GM19043 (cell line): Measurements from ENCODE around the gene LDLRAD3.
"Not testable (repeated sequence)": the region's sequence is repeated elsewhere in the genome, so short reads cannot be mapped to it uniquely, and the experiment has no call there.

ENCODE experiments used
- ATAC-seq: cut with Tn5 transposase; IDR thresholded peaks from one replicate; pipeline ENCODE4 v1.9.1; 2021; ENCODE audit warnings: low read depth; ENCODE audit not compliant: unreplicated experiment

The LDLRAD3 gene

GRCh38 chr11:36037031-36037430 is 93.2 kb downstream of the LDLRAD3 start:
- no peak for ATAC-seq

- no peak for ATAC-seq
Observed at GRCh38 chr11:36038541-36038940, 94.7 kb downstream of the LDLRAD3 start.

DNA sequence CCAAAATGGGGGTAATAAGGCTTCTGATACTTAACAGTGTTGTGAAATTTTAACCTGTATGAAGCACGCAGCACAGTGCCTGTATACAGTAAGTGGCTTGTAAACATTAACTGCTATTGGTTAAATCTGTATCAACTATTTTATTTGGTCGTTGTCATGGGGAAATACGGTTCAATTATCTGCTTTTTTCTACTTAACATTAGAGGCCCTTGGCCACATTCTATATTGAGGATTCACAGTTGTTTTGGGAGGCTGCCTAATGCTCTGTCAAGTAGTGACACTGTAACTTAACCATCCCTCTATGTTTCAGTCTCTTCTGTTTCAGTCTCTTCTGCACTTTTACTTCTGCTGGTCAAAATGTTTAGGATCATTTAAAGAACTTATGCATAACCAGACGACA is 95.6 kb downstream of the LDLRAD3 start:
- no peak for ATAC-seq

GRCh38 chr11:36041988-36042611 is 98.2 kb downstream of the LDLRAD3 start:
- no peak for ATAC-seq

DNA sequence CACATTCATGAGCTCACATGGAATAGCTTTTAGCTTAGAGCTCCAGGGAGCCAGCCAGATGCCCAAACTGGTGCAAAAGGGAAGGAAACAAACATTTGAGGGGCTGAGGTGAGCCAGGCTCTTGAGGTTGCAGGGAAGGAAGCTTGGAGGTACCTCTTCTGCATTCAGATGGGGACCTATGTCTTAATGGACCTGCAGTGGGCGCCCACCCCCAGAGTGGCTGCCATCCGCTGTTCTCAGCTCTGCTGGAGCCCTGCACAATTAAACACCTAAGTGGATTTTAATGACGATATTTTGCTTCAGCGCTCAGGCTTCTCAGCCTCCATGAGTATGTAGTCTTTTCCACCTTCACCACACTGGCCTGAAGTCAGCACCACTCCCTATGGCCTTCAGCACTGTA is 100.8 kb downstream of the LDLRAD3 start:
- ATAC-seq: no peak

DNA sequence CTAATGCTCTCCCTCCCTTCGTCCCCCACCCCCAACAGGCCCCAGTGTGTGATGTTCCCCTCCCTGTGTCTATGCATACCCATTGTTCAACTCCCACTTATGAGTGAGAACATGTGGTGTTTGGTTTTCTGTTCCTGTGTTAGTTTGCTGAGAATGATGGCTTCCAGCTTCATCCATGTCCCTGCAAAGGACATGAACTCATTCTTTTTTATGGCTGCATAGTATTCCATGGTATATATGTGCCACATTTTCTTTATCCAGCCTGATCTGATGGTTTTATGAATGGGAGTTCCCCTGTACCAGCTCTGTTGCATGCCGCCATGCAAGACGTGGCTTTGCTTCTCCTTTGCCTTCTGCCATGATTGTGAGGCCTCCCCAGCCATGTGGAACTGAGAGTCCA is 102.1 kb downstream of the LDLRAD3 start:
- not testable (repeated sequence) for ATAC-seq

DNA sequence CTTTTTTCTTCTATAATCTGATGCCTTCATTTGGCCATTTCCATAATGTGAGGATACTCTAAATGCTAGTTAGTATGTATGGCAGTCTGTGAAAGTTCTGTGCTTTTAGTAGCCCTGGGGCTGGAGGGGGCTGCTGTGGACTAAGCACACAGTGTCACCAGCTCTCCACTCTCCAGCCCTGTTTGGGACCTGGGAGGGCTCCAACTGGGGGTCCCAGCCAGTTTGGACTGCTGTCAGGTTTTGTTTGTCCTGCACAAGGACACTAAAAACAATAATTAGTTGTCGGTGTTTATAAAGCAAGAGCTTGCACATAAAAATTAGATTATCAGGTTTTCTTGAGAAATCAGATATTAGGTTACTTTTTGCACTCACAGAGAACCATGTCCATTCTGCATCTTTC is 103.1 kb downstream of the LDLRAD3 start:
- no peak for ATAC-seq

DNA sequence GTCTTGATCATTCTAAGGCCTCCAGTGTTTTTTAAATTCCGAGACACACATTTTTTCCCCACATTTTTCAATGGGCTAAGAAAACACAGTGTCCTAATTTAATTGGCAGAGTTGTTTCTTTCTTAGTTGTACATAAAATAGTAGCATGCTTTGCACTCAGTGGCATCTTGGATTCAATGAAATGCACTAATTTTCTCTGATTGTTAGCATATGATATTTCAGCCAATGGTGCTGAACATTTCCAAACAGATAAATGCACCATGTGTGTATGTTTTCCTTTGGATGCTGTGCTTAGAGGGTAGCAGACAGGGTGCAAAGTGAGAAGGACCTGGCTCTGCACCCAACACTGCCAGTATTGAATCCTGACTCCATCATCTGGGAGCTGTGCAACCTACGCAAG is 103.5 kb downstream of the LDLRAD3 start:
- ATAC-seq: no peak

DNA sequence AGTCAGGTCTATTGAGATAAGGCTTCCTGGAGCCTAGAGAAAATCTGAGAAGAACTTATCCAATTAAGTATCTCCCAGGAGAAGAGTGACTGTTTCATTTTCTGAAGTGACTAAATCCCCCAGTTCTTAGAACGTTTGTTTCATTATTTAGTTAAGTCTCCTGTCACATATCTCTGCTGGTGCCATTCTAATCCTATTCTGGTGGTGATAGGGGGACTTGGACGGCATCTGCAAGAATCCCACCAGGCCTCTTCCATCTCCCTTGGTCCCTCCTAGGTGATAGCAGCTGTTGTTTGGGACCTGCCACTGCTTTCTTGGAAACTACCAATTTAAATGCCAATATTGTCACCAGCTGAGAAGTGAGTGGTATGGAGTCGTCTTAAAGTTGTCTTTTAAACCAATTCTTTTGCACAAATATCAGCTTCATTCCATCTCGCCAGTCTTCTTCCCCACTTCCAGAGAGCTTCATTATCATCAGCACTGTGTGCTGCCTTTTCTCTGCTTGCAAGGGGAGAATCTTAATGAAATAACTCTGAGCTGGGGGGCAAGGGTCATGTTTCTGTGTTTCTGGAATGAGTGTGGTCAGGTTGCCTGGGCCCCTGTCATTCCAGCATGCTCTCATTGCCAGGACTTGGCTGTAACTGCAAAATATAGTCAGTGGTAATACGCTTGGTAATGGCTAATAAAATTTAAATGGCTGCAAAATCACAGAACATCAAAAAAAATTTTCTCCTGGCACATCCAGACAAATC is 104.8 kb downstream of the LDLRAD3 start:
- ATAC-seq: no peak

DNA sequence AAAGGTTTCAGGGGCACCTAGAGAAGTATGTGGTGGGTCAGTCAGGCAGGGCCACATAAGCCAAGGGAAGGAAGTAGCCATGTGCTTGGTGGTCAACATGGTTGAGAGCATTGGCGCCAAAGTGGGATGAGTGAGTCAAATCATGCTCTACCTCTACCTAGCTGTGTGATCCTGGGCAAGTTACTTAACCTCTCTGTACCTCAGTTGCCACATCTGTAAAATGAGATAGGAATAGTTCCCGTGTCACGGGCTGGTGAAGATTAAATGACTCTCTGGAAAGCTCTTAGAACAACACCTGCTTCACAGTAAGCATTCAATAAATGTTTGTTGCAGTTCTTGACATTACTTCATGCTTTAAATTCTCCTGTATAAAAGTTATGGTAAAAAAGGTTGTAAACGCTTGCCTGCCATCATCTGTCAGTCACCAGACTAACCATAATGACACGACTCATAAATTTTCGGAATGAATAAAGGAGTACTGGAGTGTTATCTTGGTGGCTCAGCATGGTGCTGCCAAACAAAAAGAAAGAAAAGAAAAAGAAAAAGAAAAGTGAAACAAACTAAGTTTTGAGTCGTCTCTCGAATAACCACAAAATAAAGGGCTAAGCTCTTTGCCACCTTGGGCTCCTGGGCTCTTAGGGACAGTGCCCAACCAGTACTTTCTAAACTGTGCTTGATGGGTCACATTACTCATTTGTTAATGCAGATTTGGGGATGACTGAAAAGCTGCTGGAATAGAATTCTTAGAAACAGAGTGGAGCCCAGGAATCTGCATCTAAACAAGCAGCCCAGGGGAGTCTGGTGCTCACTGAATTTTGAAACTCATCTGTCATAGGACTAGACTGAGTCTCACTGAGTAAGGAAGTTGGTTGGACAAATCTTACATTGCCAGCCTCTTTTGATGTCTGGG is 107.6 kb downstream of the LDLRAD3 start:
- ATAC-seq: no peak

DNA sequence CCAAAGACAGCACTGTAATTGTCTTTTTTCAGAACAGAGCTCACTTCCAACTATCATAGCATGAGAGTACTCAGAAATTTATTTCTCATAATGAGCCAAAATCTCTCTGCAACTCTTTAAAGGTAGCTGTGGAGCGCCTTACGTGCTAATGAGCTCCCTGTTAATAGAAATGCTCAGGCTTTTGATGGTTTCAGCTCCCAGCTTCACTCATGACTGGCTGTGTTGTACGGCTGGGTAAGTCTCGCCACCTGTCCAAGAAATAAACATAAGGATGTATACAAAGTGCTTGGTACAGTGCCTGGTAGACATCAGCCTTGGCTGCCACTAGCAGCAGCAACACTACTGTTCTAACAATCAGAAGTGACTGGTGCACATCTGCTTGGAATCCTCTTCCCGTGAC is 109.4 kb downstream of the LDLRAD3 start:
- no peak for ATAC-seq

GRCh38 chr11:36053862-36054261 is 110.0 kb downstream of the LDLRAD3 start:
- ATAC-seq: no peak

DNA sequence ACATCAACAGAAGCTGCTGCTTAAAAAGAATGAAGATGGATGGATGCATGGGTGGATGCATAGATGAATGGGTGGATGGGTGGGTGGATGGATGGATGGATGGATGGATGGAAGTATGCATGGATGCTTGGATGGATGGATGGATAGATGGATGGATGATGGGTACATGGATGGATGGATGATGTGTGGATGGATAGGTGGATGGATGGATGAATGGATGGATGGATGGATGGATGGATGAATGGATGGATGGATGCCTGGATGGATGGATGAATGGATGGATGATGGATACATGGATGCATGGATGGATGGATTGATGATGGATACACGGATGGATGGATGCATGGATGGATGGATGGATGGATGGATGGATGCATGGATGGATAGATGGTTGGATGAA is 110.8 kb downstream of the LDLRAD3 start:
- ATAC-seq: no peak

DNA sequence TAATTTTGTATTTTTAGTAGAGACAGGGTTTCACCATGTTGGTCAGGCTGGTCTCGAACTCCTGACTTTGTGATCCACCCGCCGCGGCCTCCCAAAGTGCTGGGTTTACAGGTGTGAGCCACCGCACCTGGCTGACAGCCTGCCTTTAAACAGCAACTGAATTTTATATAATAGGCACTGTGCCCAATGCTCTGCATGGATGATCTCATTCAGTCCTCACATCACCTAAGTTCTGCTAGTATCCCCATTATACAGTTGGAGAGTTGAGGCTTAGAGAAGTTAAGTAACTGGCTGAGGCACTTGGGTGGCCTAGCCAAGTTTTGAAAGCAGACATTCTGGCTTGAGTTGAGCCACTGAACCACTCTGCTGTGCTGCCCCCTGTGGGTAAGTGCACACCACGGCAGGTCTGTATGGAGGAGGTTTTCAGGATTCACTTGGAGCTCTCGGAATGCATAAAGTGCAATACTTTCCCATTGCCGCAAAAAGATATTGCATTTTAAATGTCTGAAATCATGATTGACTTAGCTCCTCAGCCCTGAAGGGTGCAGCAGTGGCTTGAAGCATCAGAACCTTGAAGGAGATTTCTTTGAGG is 112.4 kb downstream of the LDLRAD3 start:
- ATAC-seq: no peak

DNA sequence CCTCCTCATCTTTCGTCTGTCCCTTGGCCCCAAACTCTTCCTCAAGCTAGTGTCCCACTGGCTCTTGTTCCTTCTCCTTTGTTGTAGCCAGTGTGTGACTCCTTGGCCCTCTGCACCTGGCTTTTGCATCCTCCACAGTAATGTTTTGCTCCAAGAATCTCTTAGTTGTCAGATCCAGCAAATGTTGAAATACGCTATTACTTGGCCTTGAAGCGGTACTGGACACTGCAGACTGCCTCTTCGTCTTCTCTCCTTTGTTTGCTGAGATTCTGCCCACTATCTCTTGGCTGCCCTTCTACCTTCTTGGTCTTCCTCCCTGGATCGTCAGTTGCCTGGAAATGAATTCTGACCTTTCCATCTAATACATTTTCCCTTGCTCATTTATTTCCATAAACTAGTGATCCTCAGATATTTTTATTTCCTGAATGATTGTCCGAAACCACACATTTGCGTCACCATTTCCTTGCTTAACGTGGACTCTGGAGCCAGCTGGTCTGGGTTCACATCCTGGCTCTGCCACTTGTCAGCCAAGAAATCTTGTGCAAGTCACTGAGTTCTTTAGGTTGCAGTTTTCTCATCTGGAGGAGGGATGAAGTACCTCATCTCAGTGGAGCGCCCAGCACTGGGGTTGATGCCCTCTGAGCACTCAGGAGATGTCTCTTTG is 113.6 kb downstream of the LDLRAD3 start:
- ATAC-seq: no peak

DNA sequence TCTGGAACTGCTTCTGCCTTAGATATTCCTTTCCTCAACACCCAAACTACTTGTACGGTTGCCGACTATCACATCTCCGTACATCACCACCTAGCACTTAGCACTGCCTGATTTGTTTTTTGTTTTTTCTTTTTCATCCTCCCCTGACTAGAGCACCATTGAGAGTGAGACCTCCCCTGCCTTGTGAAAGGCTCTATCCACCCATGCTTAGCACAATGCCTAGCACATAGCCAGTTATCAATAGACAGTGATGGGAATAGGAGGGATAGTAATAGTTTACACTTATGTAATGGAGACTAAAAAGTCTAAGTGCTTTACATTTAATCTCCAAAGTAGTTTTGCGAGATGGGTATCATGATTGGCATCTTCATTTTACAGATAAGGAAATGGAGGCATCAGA is 115.8 kb downstream of the LDLRAD3 start:
- no peak for ATAC-seq

DNA sequence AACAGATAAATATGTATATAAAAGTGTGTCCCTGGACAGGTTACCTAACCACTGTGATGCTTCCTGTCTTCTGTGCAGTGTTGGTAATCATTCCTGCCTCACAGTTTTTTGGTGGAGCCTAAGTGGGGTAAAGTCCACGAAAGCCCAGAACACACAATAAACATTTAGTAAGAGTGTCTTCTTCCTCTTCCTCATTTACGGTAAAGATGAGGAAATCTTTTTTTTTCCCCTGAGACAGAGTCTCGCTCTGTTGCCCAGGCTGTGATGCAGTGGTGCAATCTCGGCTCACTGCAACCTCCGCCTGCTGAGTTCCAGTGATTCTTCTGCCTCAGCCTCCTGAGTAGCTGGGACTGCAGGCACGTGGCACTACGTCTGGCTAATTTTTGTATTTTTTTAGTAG is 117.1 kb downstream of the LDLRAD3 start:
- no peak for ATAC-seq

DNA sequence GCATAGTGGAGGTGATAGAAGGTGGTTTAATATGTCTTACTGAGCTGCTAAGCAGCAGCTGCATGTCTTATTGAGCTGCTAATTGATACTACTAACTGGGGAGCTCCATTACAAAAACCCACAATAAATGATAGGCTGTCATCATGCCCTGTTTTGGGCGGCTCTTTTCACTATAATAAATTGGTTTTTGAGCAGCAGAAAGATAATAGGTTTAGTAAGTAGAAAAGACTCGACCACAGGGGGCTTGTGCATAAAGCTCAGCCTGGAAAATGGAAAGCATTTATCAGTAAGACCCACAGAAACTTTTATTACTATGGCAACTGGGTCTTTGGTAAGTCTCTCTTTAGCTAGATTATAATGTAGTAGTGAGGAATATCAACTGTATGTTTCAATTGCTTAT is 117.6 kb downstream of the LDLRAD3 start:
- no peak for ATAC-seq

- ATAC-seq: no peak
Observed at GRCh38 chr11:36062796-36063365, 119.0 kb downstream of the LDLRAD3 start.

- no peak for ATAC-seq
Observed at GRCh38 chr11:36065436-36065835, 121.6 kb downstream of the LDLRAD3 start.
